CD14-positive monocyte (primary cell): ENCODE measurements around the gene NAXE. TPM values are rescaled to one million over a fixed set of nuclear protein-coding genes. Genes with fewer than 3 reads are reported as not detected.

ENCODE experiments used
- DNase-seq, 3 donors: peaks; one replicate each; pipeline ENCODE4 v3.0.0-alpha.2; 2011 to 2022
- H2AFZ ChIP-seq: 2 replicates; pipeline ENCODE4 v1.6.0; 2012; ENCODE audit warnings: mild to moderate bottlenecking, low read depth, low read length, inconsistent platforms; ENCODE audit not compliant: insufficient read depth, poor library complexity, severe bottlenecking
- H3K27ac ChIP-seq, 2 donors: 1 replicate in 1 of 2; 2 replicates in 1 of 2; pipeline ENCODE4 v1.5.1; 2012 to 2013; ENCODE audit warnings: low read length in 2 of 2, control low read depth in 1 of 2, inconsistent platforms in 1 of 2, low read depth in 1 of 2, mild to moderate bottlenecking in 1 of 2
- H3K27me3 ChIP-seq, 2 donors: one replicate each; pipeline versions ENCODE4 v1.6.0 to v1.6.1; 2011 to 2013; ENCODE audit warnings: low read length in 2 of 2; ENCODE audit not compliant: control insufficient read depth in 2 of 2, insufficient read depth in 2 of 2
- H3K36me3 ChIP-seq, 2 donors: replicated peaks in 1 of 2; 1 replicate in 1 of 2; 2 replicates in 1 of 2; pipeline versions ENCODE4 v1.5.1 to v1.6.1; 2012 to 2013; ENCODE audit warnings: low read length in 2 of 2, control low read depth in 1 of 2, inconsistent platforms in 1 of 2, mild to moderate bottlenecking in 1 of 2; ENCODE audit not compliant: insufficient read depth in 2 of 2, control insufficient read depth in 1 of 2
- H3K4me1 ChIP-seq, 2 donors: 1 replicate in 1 of 2; 2 replicates in 1 of 2; pipeline versions ENCODE4 v1.5.1 to v1.6.1; 2012 to 2013; ENCODE audit warnings: low read length in 2 of 2, control low read depth in 1 of 2, inconsistent platforms in 1 of 2, mild to moderate bottlenecking in 1 of 2, moderate library complexity in 1 of 2; ENCODE audit not compliant: insufficient read depth in 2 of 2, control insufficient read depth in 1 of 2
- H3K4me2 ChIP-seq: replicated peaks from 2 replicates; pipeline ENCODE3; 2012; ENCODE audit warnings: low read length, moderate library complexity, mild to moderate bottlenecking; ENCODE audit not compliant: poor library complexity, severe bottlenecking; ENCODE audit errors: extremely low read depth
- H3K4me3 ChIP-seq, 3 experiments: fragments of 200-600 bp in 1 of 3; sonication (generic) in 1 of 3; replicated peaks in 1 of 3; 1 replicate in 2 of 3; 2 replicates in 1 of 3; pipeline ENCODE4 v1.5.1; 2011 to 2013; ENCODE audit warnings: low read length in 3 of 3, mild to moderate bottlenecking in 3 of 3, control low read depth in 2 of 3, low read depth in 2 of 3, inconsistent platforms in 1 of 3, moderate library complexity in 1 of 3
- H3K79me2 ChIP-seq: 2 replicates; pipeline ENCODE4 v1.6.0; 2012; ENCODE audit warnings: mild to moderate bottlenecking, control low read depth, inconsistent platforms, low read length, moderate library complexity; ENCODE audit not compliant: insufficient read depth
- H3K9ac ChIP-seq: 2 replicates; pipeline ENCODE4 v1.6.0; 2017; ENCODE audit warnings: low read length, mild to moderate bottlenecking; ENCODE audit not compliant: insufficient read depth, poor library complexity, severe bottlenecking
- H3K9me3 ChIP-seq, 2 donors: replicated peaks in 1 of 2; 1 replicate in 1 of 2; 2 replicates in 1 of 2; pipeline versions ENCODE4 v1.5.1 to v1.6.1; 2012 to 2013; ENCODE audit warnings: low read length in 2 of 2, control low read depth in 1 of 2; ENCODE audit not compliant: control insufficient read depth in 1 of 2, insufficient read depth in 1 of 2
- H4K20me1 ChIP-seq: 2 replicates; pipeline ENCODE4 v1.6.0; 2012; ENCODE audit warnings: mild to moderate bottlenecking, low read length, control low read depth, moderate library complexity; ENCODE audit not compliant: insufficient read depth
- H3K27ac Mint-ChIP-seq, 7 donors: one replicate each; pipeline ENCODE4 v1.8.0; 2020; ENCODE audit warnings: mild to moderate bottlenecking in 7 of 7, mixed read lengths in 7 of 7, moderate library complexity in 6 of 7, inconsistent platforms in 2 of 7
- H3K27me3 Mint-ChIP-seq, 3 donors: one replicate each; pipeline ENCODE4 v1.8.0; 2021 to 2022; ENCODE audit warnings: low read depth in 3 of 3, mild to moderate bottlenecking in 3 of 3, mixed read lengths in 3 of 3, moderate library complexity in 3 of 3, inconsistent platforms in 1 of 3
- H3K36me3 Mint-ChIP-seq, 2 donors: one replicate each; pipeline ENCODE4 v1.8.0; 2020; ENCODE audit warnings: mixed read lengths in 2 of 2, inconsistent platforms in 1 of 2, mild to moderate bottlenecking in 1 of 2
- H3K4me1 Mint-ChIP-seq: one replicate; pipeline ENCODE4 v1.8.0; 2020; ENCODE audit warnings: mild to moderate bottlenecking, mixed read lengths
- H3K4me3 Mint-ChIP-seq, 2 donors: one replicate each; pipeline ENCODE4 v1.8.0; 2020; ENCODE audit warnings: mild to moderate bottlenecking in 2 of 2, mixed read lengths in 2 of 2, moderate library complexity in 1 of 2
- H3K9me3 Mint-ChIP-seq, 7 donors: one replicate each; pipeline ENCODE4 v1.8.0; 2020 to 2022; ENCODE audit warnings: mixed read lengths in 7 of 7, mild to moderate bottlenecking in 6 of 7, moderate library complexity in 6 of 7, inconsistent platforms in 2 of 7
- CTCF ChIP-seq: fragments of 200-600 bp; IDR thresholded peaks from one replicate; pipeline ENCODE4 v1.8.0; 2022; ENCODE audit warnings: antibody characterized with exemption, mild to moderate bottlenecking
- WGBS: methylation state at CpG from one replicate; pipeline ENCODE4 v1.1.5; 2013; ENCODE audit warnings: missing lambda C conversion rate; ENCODE audit not compliant: insufficient coverage; 5-methylcytosine and 5-hydroxymethylcytosine counted together
- intact Hi-C, 2 donors: fragments of 100-400 bp; cut with micrococcal nuclease; formaldehyde crosslinking; loops; one replicate each; pipeline versions ENCODE4 v1.15.0 to v1.15.1; 2023
- polyA plus RNA-seq, 3 donors: library from polyadenylated mRNA; depleted of rRNA in 1 of 3; unstranded in 2 of 3; stranded (reverse) in 1 of 3; fragments of 300-500 nt in 2 of 3; fragments of >200 nt in 1 of 3; fragmentation: Illumina TruSeq in 2 of 3; gene quantifications; 1 replicate in 2 of 3; 2 replicates in 1 of 3; pipeline ENCODE4 v1.2.3, GENCODE V29; 2012 to 2021

NAXE gene
- polyA plus RNA-seq, 3 donors = 23.7 to 81.7 (median 54.9) TPM

GRCh38 chr1:156626079-156626438 lies 34.5 kb downstream of the NAXE start:
- Mint-ChIP-seq H3K36me3 (peaks cover 0 to 2% of the 10 kb centered on the region in 2 donors), H3K27ac (no peak overlapping the region), H3K27me3 (peaks cover 65 to 91% (median 89%) of the 10 kb centered on the region in 3 donors), H3K4me1 (peaks cover 10% of the 10 kb centered on the region), H3K9me3 (peaks cover 0 to 12% (median 5%) of the 10 kb centered on the region in 7 donors), H3K4me3 (peak overlapping the region in 1 of 2 donors; percentile 92)
- peak; percentile 61 for TF ChIP-seq CTCF
- H3K27ac ChIP-seq = no peak overlapping the region
- no CpG with 5 or more reads among the region's 4 CpGs for WGBS
- intact Hi-C loops = loop anchor here (2.0 to 10.0 kb wide), 5 partner anchors 31 to 101 kb away; partner anchors contain the start of genes NES (in 2 of the 2), ISG20L2 (in 1 of the 2) and METTL25B (in 1 of the 2)
- H3K4me3 ChIP-seq = no peak overlapping the region
- no peak for DNase-seq
- H3K9me3 ChIP-seq = peaks cover 0 to 8% of the 10 kb centered on the region in 2 donors
- H3K27me3 ChIP-seq = peaks cover 51 to 76% of the 10 kb centered on the region in 2 donors
- H3K4me2 ChIP-seq = no peak overlapping the region
- no peaks in the 10 kb centered on the region for H3K79me2 ChIP-seq
- peaks cover 14 to 22% of the 10 kb centered on the region in 2 donors for H3K4me1 ChIP-seq
- no peak overlapping the region for H2AFZ ChIP-seq
- no peak overlapping the region for H3K9ac ChIP-seq
- no peaks in the 10 kb centered on the region for H3K36me3 ChIP-seq
- no peaks in the 10 kb centered on the region for H4K20me1 ChIP-seq

GRCh38 chr1:156627313-156627880 lies 35.8 kb downstream of the NAXE start:
- 100% methylated on average over 1 of the region's 2 CpGs for WGBS
- Histone ChIP-seq H3K4me2 (no peak overlapping the region), H2AFZ (no peak overlapping the region), H3K9me3 (peaks cover 0 to 8% of the 10 kb centered on the region in 2 donors), H3K36me3 (no peaks in the 10 kb centered on the region), H3K4me1 (peaks cover 14 to 22% of the 10 kb centered on the region in 2 donors), H3K79me2 (no peaks in the 10 kb centered on the region), H3K27me3 (peaks cover 47 to 75% of the 10 kb centered on the region in 2 donors), H3K27ac (no peak overlapping the region), H3K9ac (no peak overlapping the region), H4K20me1 (no peaks in the 10 kb centered on the region), H3K4me3 (no peak overlapping the region)
- H3K27ac Mint-ChIP-seq = peak overlapping the region in 1 of 7 donors; percentile 40
- H3K4me1 Mint-ChIP-seq = peaks cover 10% of the 10 kb centered on the region
- peak; percentile 76 for TF ChIP-seq CTCF
- H3K9me3 Mint-ChIP-seq = peaks cover 0 to 9% (median 5%) of the 10 kb centered on the region in 7 donors
- H3K27me3 Mint-ChIP-seq = peaks cover 62 to 91% (median 87%) of the 10 kb centered on the region in 3 donors
- peak; percentile 16 to 38 (median 37) for DNase-seq
- intact Hi-C loops = loop anchor here (2.0 to 10.0 kb wide), 5 partner anchors 29 to 100 kb away; partner anchors contain the start of genes NES (in 2 of the 2), ISG20L2 (in 1 of the 2) and METTL25B (in 1 of the 2)
- H3K4me3 Mint-ChIP-seq = peak overlapping the region in 1 of 2 donors; percentile 48
- peaks cover 0 to 2% of the 10 kb centered on the region in 2 donors for H3K36me3 Mint-ChIP-seq
